IPS DF 6.9 (cell line): ENCODE data around the gene KRTAP10-6.
"Not testable (repeated sequence)": the region's sequence is repeated elsewhere in the genome, so short reads cannot be mapped to it uniquely, and the experiment has no call there.

Experiments
- DNase-seq: peaks from one replicate; pipeline ENCODE4 v3.0.0-alpha.2; 2013; ENCODE audit warnings: low read depth, low spot score
- H3K27ac ChIP-seq: one replicate; pipeline ENCODE4 v1.5.1; 2013; ENCODE audit warnings: low read length, control low read depth
- H3K27me3 ChIP-seq: 2 replicates; pipeline ENCODE4 v1.6.1; 2013; ENCODE audit warnings: mild to moderate bottlenecking, low read length; ENCODE audit not compliant: control insufficient read depth, insufficient read depth
- H3K36me3 ChIP-seq: 2 replicates; pipeline ENCODE4 v1.6.1; 2013; ENCODE audit warnings: low read length; ENCODE audit not compliant: control insufficient read depth, insufficient read depth
- H3K4me1 ChIP-seq: 2 replicates; pipeline ENCODE4 v1.6.1; 2013; ENCODE audit warnings: low read length; ENCODE audit not compliant: control insufficient read depth, insufficient read depth
- H3K4me3 ChIP-seq: 2 replicates; pipeline ENCODE4 v1.5.1; 2013; ENCODE audit warnings: mild to moderate bottlenecking, low read length
- H3K9me3 ChIP-seq: 2 replicates; pipeline ENCODE4 v1.6.1; 2013; ENCODE audit warnings: low read length, inconsistent platforms; ENCODE audit not compliant: control insufficient read depth, insufficient read depth
- WGBS: extraction: QIAGEN DNeasy Blood & Tissue Kit; methylation state at CpG from one replicate; pipeline ENCODE4 v1.1.7; 2013; ENCODE audit warnings: mixed read lengths, missing lambda C conversion rate; ENCODE audit not compliant: insufficient read length, insufficient coverage; 5-methylcytosine and 5-hydroxymethylcytosine counted together

KRTAP10-6 gene

DNA sequence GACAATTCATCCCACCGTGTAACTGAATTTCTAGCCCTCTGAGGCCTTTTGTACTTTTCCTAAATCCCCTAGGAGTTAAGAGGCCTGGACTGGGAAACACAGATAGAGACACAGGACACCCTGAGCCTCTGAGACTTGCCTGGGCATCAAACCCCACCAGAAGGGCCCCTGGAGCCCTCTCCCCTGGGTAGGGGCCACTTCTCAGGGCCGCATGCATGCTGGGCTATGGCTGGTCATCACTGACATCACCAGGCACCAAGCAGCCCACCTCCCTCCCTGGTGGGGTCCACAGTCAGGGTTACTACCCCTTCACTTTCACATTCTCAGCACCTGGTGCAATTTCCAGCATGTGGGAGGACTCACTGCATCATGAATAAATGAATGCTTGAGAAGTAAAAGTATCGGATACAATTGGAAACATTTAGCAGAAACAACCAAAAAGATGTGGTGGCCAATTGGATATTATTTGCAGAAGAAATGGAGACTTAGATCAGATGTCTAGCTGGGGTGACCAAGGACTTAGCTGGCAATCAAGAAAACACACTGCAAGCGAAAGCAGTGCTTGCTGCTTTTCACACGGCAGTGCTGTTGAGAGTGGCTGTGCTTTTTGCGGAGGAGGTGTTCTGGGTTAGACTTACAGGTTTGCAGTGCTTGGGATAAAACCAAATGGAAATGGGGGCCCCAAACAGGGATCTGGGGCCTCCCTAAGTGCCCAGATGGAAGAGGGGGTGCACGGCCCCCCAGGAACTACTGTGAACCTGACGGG lies 7.1 kb upstream of the KRTAP10-6 start:
- Histone ChIP-seq H3K27me3 (no peaks in the 10 kb centered on the region), H3K36me3 (no peaks in the 10 kb centered on the region), H3K4me3 (no peak overlapping the region), H3K27ac (no peak overlapping the region), H3K4me1 (no peaks in the 10 kb centered on the region; the same call in 1 of the 2 replicates), H3K9me3 (no peaks in the 10 kb centered on the region)
- WGBS, result no CpG with 5 or more reads among the region's 8 CpGs
- no peak for DNase-seq

DNA sequence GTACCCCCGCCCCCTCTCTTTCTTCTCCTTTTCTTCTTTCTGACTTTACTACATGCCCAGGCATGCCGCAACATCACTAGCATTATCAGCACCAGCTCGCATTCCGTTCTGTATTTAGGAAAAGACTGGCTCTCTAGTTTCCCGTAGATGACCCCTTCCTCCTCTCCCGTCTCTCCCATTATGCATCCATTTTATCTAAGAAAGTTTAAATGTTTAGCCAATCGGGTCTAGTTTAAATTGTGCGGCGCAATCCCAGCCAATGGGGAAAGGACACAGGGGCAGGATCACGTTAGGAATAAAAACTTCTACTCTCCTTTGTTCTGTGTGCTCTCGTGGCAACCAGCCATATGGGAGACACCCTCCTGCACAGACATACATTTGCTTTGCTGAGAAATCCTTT lies 5.8 kb upstream of the KRTAP10-6 start:
- Histone ChIP-seq H3K27ac (no peak overlapping the region), H3K9me3 (no peaks in the 10 kb centered on the region), H3K4me1 (peaks cover 3% of the 10 kb centered on the region), H3K4me3 (no peak overlapping the region), H3K27me3 (no peaks in the 10 kb centered on the region), H3K36me3 (no peaks in the 10 kb centered on the region)
- WGBS, result no CpG with 5 or more reads among the region's 11 CpGs
- DNase-seq, result no peak

DNA sequence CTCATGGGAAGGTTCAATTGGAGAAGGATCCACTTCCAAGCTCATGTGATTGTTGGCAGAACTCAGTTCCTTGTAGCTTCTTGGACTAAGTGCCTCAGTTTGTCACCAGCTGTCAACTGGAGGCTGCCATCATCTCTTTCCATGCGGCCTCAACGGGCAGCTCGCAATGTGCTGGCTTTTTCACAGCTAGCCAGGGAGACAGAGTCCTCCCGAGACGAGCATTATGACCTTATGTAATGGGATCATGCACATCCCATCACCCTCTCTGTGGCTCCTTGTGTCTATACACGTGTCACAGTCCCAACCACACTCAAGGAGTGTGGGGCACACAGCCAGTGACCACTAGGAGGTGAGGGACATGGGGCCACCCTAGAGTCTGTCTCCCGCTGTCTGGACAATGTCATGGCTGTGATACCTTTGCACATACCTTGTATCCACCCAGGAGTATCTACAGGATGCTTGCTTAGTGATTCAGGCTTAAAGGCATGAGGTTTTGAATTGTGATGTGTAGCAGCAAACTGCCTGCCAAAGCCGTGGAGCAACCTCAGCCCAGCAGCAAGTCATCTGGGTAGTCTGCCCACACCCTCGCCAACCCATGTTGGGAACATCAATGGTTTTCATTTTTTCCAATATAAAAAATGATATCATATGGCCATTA lies 3.9 kb upstream of the KRTAP10-6 start:
- Histone ChIP-seq H3K4me1 (peaks cover 7% of the 10 kb centered on the region), H3K4me3 (no peak overlapping the region), H3K27ac (no peak overlapping the region), H3K9me3 (no peaks in the 10 kb centered on the region), H3K36me3 (no peaks in the 10 kb centered on the region), H3K27me3 (no peaks in the 10 kb centered on the region)
- no CpG with 5 or more reads among the region's 9 CpGs for WGBS
- DNase-seq, result no peak

DNA sequence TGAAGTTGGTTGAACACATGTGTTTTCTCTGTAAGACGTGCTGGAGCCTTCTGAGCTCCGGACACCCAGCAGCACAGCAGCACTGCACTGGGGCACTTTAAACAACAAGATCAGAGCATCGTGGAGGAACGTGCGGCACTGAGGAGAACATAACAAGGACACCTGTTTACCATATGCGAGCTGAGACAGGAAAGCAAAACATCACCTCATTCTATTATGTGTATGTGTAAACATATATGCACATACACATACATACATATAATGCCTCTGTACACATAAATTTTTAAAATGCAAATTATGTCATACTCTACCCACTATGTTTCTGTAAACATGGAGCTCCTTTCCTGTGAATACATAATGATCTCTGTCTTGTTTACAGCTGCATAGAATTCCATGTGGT lies 3.2 kb upstream of the KRTAP10-6 start:
- no peaks in the 10 kb centered on the region for H3K9me3 ChIP-seq
- WGBS, result no CpG with 5 or more reads among the region's 6 CpGs
- H3K27me3 ChIP-seq, result no peaks in the 10 kb centered on the region
- H3K36me3 ChIP-seq, result no peaks in the 10 kb centered on the region
- peaks cover 7% of the 10 kb centered on the region for H3K4me1 ChIP-seq
- H3K27ac ChIP-seq, result no peak overlapping the region
- no peak for DNase-seq
- H3K4me3 ChIP-seq, result no peak overlapping the region

DNA sequence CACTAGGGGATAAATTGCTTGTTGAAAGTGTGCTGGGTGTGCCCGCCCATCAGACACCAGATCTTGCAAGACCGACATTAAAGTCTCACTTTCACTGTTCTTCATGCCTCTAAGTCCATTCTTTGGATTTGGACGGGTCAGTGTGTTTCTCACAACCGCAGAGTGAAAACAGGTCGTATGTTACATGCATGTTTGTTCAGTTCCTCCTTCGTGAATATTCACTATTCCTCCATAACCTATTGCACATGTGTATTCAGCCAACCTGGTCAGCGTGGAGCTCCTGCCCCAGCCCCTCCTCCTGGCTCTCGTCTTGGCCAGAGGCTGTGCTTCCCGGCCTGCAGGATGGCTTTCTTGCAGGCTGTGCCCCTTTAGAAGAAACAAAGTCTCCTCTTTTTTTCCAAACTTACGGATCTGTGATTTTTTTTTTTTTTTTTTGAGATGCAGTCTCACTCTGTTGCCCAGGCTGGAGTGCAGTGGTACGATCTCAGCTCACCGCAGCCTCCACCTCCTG lies 2.2 kb upstream of the KRTAP10-6 start:
- Histone ChIP-seq H3K27ac (no peak overlapping the region), H3K36me3 (no peaks in the 10 kb centered on the region), H3K9me3 (no peaks in the 10 kb centered on the region), H3K4me1 (peaks cover 7% of the 10 kb centered on the region), H3K27me3 (no peaks in the 10 kb centered on the region), H3K4me3 (no peak overlapping the region)
- WGBS, result no CpG with 5 or more reads among the region's 12 CpGs
- no peak for DNase-seq

DNA sequence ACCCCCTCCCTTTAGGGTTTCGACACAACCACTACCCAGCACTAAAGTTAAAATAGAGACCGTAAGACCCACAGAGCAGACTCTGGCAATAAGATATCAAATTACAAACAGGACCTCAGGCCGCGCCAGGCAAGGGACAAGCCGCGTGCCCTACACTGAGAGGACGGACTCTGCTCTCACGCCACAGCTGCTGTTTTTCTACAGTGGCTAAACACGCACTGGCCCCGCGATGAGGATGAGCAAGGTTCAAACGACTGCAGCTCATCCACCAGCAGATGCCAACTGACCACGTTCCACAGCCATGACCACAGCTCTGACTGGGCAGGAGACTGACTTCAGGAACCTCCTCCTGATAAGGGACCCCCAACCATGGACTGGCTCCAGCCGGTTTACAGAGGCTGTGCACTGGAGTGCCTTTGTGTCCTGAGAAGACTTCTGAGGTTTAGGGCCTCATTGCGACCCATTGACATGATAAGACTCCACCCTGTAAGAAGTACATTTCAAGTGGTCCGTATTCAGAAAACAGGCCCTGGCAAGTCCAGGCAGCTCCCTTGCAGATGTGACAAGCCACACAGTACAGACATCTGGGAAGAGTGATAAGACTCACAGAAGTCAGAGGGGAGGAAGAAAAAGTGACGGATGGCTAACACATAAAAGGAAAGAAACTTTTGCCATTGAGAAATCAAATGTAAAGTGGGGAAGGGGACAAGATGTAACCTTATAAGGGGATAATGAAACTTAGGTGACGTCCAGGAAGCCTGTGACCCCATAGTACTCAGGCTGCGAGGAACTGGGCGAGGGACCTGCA lies 1.5 kb upstream of the KRTAP10-6 start:
- no peak for DNase-seq

DNA sequence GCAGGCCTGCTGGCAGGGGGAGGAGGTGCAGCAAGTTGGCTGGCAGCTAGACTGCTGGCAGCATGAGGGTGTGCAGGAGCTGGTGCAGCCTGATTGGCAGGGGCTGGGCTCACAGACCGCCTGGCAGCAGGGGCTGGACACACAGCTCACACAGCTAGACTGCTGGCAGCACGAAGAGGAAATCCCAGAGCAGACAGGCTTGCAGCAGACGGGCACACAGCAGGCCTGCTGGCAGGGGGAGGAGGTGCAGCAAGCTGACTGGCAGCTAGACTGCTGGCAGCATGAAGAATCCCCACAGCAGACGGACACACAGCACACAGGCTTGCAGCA lies 539 bp downstream of the KRTAP10-6 start:
- not testable (repeated sequence) for H3K36me3 ChIP-seq, H3K4me1 ChIP-seq, DNase-seq, H3K4me3 ChIP-seq, H3K27ac ChIP-seq, H3K27me3 ChIP-seq, H3K9me3 ChIP-seq
- no CpG with 5 or more reads among the region's 4 CpGs for WGBS

More for the DNA sequence above, 1.5 kb upstream of the KRTAP10-6 start:
- WGBS, result no CpG with 5 or more reads among the region's 20 CpGs
- Histone ChIP-seq H3K36me3 (no peaks in the 10 kb centered on the region), H3K9me3 (no peaks in the 10 kb centered on the region), H3K27ac (no peak overlapping the region), H3K4me3 (no peak overlapping the region), H3K27me3 (no peaks in the 10 kb centered on the region), H3K4me1 (peaks cover 7% of the 10 kb centered on the region)

DNA sequence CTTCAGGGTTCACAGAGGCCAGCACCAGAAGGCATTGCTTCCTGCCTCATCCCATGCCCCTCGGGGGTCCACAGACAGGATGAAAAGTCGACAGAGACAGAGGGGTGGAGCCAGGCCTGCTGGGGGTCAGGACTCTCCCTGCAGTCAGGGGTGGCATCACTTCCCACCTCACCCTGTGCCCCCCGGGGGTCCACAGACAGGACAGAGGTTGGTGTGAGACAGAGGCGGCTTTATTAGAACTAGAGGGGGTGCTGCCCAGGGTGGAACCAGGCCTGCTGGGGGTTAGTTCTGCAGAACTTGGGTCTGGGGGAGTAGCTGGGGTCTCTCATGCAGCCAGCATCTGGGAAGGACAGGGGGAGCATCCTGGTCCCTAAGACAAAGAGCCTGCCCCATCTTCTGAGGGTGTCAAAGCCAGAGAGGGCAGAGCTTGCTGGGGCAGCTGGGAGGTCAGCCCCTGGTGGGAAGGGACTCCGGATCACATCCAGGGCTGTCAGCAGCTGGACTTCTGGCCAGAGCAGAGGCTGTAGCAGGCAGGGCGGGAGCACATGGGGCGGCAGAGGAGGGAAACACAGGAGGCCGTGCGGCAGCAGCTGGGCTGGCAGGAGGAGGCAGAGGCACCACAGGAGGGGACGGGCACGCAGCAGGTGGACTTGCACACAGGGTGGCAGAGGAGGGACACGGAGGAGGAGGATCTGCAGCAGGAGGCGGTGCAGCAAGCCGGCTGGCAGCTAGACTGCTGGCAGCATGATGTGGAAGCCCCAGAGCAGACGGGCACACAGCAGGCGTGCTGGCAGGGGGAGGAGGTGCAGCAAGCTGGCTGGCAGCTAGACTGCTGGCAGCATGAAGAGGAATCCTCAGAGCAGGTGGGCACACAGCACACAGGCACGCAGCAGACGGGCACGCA lies 1.2 kb downstream of the KRTAP10-6 start:
- H3K9me3 ChIP-seq, H3K27ac ChIP-seq, H3K4me1 ChIP-seq, H3K27me3 ChIP-seq, H3K4me3 ChIP-seq, H3K36me3 ChIP-seq, DNase-seq: not testable (repeated sequence)
- no CpG with 5 or more reads among the region's 19 CpGs for WGBS

DNA sequence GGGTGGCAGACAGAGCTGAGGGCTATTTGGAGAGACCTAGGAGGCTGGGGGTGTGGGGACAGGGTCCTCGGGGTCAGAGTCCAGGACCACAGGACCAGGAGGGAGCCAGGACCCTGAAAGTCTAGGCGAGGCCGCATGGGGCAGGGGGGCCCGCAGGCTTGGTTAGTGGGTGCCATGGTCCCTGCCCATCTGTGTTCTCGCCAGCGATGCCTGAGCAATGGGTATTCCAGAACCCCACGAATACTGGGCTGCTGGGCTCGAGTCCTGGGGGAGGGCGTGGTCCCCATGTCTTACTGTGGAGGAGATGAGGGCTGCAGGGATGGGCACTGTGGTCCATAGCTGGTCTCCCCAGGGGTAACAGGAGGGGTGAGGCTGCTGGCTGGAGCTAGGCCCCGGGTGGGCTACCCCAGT lies 2.0 kb downstream of the KRTAP10-6 start:
- no peak overlapping the region for H3K27ac ChIP-seq
- DNase-seq, result no peak
- WGBS, result no CpG with 5 or more reads among the region's 10 CpGs
- no peaks in the 10 kb centered on the region for H3K27me3 ChIP-seq
- H3K4me3 ChIP-seq, result no peak overlapping the region
- H3K36me3 ChIP-seq, result no peaks in the 10 kb centered on the region
- H3K9me3 ChIP-seq, result no peaks in the 10 kb centered on the region
- peaks cover 7% of the 10 kb centered on the region for H3K4me1 ChIP-seq
